ENCODE measurements around the gene GRAMD2A. TPM values are rescaled to one million over a fixed set of nuclear protein-coding genes. Genes with fewer than 3 reads are reported as not detected.

Gene GRAMD2A
- total and polyA plus RNA-seq, 10 of the 15 experiments (the other 5 are each of a cell fraction or from before 2014, with no cell fraction given), result 0.02 to 0.35 TPM; not detected in 8

GRCh38 chr15:72237029-72237852 lies 39.7 kb upstream of the GRAMD2A start (continued):
- TF ChIP-seq ZBED1 (IDR thresholded peaks at IDR 0.05; ENCODE audit: borderline replicate concordance) (no peak), NR2F1 (conservative IDR thresholded peaks at IDR 0.05) (no peak), RUNX3 (IDR thresholded peaks at IDR 0.05; ENCODE audit: low read length) (peak; percentile 89), RB1 (IDR thresholded peaks at IDR 0.05; ENCODE audit: borderline replicate concordance) (no peak)
- TF ChIP-seq, protein P1, sequence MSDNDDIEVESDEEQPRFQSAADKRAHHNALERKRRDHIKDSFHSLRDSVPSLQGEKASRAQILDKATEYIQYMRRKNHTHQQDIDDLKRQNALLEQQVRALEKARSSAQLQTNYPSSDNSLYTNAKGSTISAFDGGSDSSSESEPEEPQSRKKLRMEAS (IDR thresholded peaks at IDR 0.05; ENCODE audit: low read depth, low read length), result no peak

GRCh38 chr15:72236381-72237003 lies 38.9 kb upstream of the GRAMD2A start:
- BruUV-seq (replicated peaks), result no TSS peak
- WGBS (ENCODE audit: insufficient coverage, insufficient replicate concordance, low lambda C conversion rate, missing lambda C conversion rate), result 74% methylated on average over 2 of the region's 2 CpGs
- no peak for ATAC-seq
- DNase-seq (ENCODE audit: low read depth, low spot score), result no peak
- ChIA-PET CTCF (interaction anchor here (1.0 to 1.6 kb wide), 2 partner anchors 9 to 10 kb away, joined by 3 to 7 read pairs; no protein-coding TSS in a partner anchor), SMC1A (ENCODE audit: uncharacterized antibody, unreplicated experiment) (interaction anchor here (0.8 to 1.4 kb wide), 3 partner anchors 8 to 37 kb away, joined by 3 to 4 read pairs (median 4); no protein-coding TSS in a partner anchor), RAD21 (ENCODE audit: unreplicated experiment) (interaction anchor here (1.1 to 1.2 kb wide), 2 partner anchors 9 to 15 kb away, joined by 3 to 10 read pairs; no protein-coding TSS in a partner anchor), POLR2A (interaction anchor here (1.0 to 1.1 kb wide), 2 partner anchors 8 to 10 kb away, joined by 3 to 4 read pairs; no protein-coding TSS in a partner anchor)
- Histone ChIP-seq H3K4me3 (no peak overlapping the region; the same call in 1 of the 2 replicates), H3K36me3 (ENCODE audit: control insufficient read depth in 2 of 2, insufficient read depth in 2 of 2, low read length in 1 of 2) (peaks cover 4 to 7% of the 10 kb centered on the region in 2 experiments; a peak in 3 of 4 replicates), H3K4me1 (ENCODE audit: control insufficient read depth, insufficient read depth, low read length) (peaks cover 12% of the 10 kb centered on the region; the same call in 1 of the 2 replicates), H2AFZ (ENCODE audit: control insufficient read depth, low read depth, low read length) (no peak overlapping the region), H3K79me2 (ENCODE audit: control insufficient read depth, insufficient read depth, low read length) (peaks cover 9% of the 10 kb centered on the region), H3K9ac (ENCODE audit: control insufficient read depth, insufficient read depth, low read length) (peak overlapping the region; percentile 30; the same call in 1 of the 2 replicates), H3K27me3 (replicated peaks in 1 of 2; ENCODE audit: control insufficient read depth in 2 of 2, insufficient read depth in 2 of 2, low read length in 1 of 2) (no peaks in the 10 kb centered on the region), H3K27ac (ENCODE audit: control insufficient read depth, insufficient read depth) (peak overlapping the region; percentile 67), H4K20me1 (ENCODE audit: control insufficient read depth, insufficient read depth) (no peaks in the 10 kb centered on the region), H3K4me2 (ENCODE audit: control insufficient read depth, insufficient read depth) (peak overlapping the region; percentile 67), H3K9me3 (replicated peaks; ENCODE audit: control insufficient read depth, insufficient read depth, low read length) (no peaks in the 10 kb centered on the region)
- in situ Hi-C loops (cut with MboI), result no loop called here
- FAIRE-seq, result no peak
- intact Hi-C loops (cut with micrococcal nuclease; ENCODE audit: unreplicated experiment), result no loop called here
- TF ChIP-seq SMAD1 (IDR thresholded peaks at IDR 0.05; ENCODE audit: low read depth, partially characterized antibody) (no peak), ZZZ3 (IDR thresholded peaks at IDR 0.05; ENCODE audit: control insufficient read depth, insufficient read length, low read depth) (no peak), TAF1 (IDR thresholded peaks at IDR 0.05; ENCODE audit: borderline replicate concordance, low read depth, low read length) (no peak), TCF3 (IDR thresholded peaks at IDR 0.05; ENCODE audit: borderline replicate concordance, insufficient read depth, low read depth, low read length) (no peak), TCF12 (IDR thresholded peaks at IDR 0.05; ENCODE audit: low read depth, low read length) (no peak), BRCA1 (IDR thresholded peaks at IDR 0.05; ENCODE audit: low read depth, low read length) (no peak), CREB1 (IDR thresholded peaks at IDR 0.05; ENCODE audit: low read depth) (no peak)
- TF ChIP-seq, protein P2, sequence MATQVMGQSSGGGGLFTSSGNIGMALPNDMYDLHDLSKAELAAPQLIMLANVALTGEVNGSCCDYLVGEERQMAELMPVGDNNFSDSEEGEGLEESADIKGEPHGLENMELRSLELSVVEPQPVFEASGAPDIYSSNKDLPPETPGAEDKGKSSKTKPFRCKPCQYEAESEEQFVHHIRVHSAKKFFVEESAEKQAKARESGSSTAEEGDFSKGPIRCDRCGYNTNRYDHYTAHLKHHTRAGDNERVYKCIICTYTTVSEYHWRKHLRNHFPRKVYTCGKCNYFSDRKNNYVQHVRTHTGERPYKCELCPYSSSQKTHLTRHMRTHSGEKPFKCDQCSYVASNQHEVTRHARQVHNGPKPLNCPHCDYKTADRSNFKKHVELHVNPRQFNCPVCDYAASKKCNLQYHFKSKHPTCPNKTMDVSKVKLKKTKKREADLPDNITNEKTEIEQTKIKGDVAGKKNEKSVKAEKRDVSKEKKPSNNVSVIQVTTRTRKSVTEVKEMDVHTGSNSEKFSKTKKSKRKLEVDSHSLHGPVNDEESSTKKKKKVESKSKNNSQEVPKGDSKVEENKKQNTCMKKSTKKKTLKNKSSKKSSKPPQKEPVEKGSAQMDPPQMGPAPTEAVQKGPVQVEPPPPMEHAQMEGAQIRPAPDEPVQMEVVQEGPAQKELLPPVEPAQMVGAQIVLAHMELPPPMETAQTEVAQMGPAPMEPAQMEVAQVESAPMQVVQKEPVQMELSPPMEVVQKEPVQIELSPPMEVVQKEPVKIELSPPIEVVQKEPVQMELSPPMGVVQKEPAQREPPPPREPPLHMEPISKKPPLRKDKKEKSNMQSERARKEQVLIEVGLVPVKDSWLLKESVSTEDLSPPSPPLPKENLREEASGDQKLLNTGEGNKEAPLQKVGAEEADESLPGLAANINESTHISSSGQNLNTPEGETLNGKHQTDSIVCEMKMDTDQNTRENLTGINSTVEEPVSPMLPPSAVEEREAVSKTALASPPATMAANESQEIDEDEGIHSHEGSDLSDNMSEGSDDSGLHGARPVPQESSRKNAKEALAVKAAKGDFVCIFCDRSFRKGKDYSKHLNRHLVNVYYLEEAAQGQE (IDR thresholded peaks at IDR 0.05; ENCODE audit: low read depth, low read length), result no peak
- TF ChIP-seq, protein P3, sequence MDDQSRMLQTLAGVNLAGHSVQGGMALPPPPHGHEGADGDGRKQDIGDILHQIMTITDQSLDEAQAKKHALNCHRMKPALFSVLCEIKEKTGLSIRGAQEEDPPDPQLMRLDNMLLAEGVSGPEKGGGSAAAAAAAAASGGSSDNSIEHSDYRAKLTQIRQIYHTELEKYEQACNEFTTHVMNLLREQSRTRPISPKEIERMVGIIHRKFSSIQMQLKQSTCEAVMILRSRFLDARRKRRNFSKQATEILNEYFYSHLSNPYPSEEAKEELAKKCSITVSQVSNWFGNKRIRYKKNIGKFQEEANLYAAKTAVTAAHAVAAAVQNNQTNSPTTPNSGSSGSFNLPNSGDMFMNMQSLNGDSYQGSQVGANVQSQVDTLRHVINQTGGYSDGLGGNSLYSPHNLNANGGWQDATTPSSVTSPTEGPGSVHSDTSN (IDR thresholded peaks at IDR 0.05; ENCODE audit: insufficient replicate concordance, low read depth, low read length), result no peak
